GM23338 (cell line): Measurements from ENCODE around the gene DNMT1. TPM values are rescaled to one million over a fixed set of nuclear protein-coding genes. Genes with fewer than 3 reads are reported as not detected.

Experiments
- ATAC-seq: fragments of 200-7000 bp; cut with Tn5 transposase; 3 replicates; pipeline ENCODE4 v1.9.1; 2020
- DNase-seq: peaks from one replicate; pipeline ENCODE4 v3.0.0-alpha.2; 2015; ENCODE audit warnings: low spot score
- H2AFZ ChIP-seq: fragments of 200-600 bp; sonication (generic); 2 replicates; pipeline ENCODE4 v1.8.0; 2016; ENCODE audit warnings: antibody characterized with exemption, mild to moderate bottlenecking, moderate library complexity
- H3F3A ChIP-seq: fragments of 200-600 bp; sonication (generic); replicated peaks from 2 replicates; pipeline ENCODE4 v1.8.0; 2017; ENCODE audit warnings: antibody characterized with exemption, mixed run types, low read depth
- H3K27ac ChIP-seq: fragments of 200-600 bp; sonication (generic); 2 replicates; pipeline ENCODE4 v1.6.1; 2016; ENCODE audit warnings: low read depth
- H3K27me3 ChIP-seq: fragments of 200-600 bp; sonication (generic); 2 replicates; pipeline ENCODE4 v1.8.0; 2016; ENCODE audit warnings: mild to moderate bottlenecking, mixed run types, moderate library complexity; ENCODE audit not compliant: insufficient read depth
- H3K36me3 ChIP-seq: fragments of 200-600 bp; sonication (generic); 2 replicates; pipeline ENCODE4 v1.8.0; 2016; ENCODE audit warnings: mild to moderate bottlenecking; ENCODE audit not compliant: insufficient read depth
- H3K4me1 ChIP-seq: fragments of 200-600 bp; sonication (generic); 2 replicates; pipeline ENCODE4 v1.8.0; 2016; ENCODE audit warnings: mild to moderate bottlenecking, moderate library complexity; ENCODE audit not compliant: insufficient read depth
- H3K4me2 ChIP-seq: fragments of 200-600 bp; sonication (generic); 2 replicates; pipeline ENCODE4 v1.7.1; 2017; ENCODE audit warnings: mixed run types
- H3K4me3 ChIP-seq: fragments of 200-600 bp; sonication (generic); 2 replicates; pipeline ENCODE4 v1.6.1; 2016; ENCODE audit warnings: mixed run types
- H3K79me2 ChIP-seq: fragments of 200-600 bp; sonication (generic); replicated peaks from 2 replicates; pipeline ENCODE4 v1.8.0; 2017; ENCODE audit warnings: mild to moderate bottlenecking; ENCODE audit not compliant: insufficient read depth
- H3K9me2 ChIP-seq: fragments of 200-600 bp; sonication (generic); 2 replicates; pipeline ENCODE4 v1.8.0; 2017; ENCODE audit not compliant: insufficient read depth
- H4K20me1 ChIP-seq: fragments of 200-600 bp; sonication (generic); replicated peaks from 2 replicates; pipeline ENCODE4 v1.8.0; 2017; ENCODE audit warnings: mild to moderate bottlenecking; ENCODE audit not compliant: insufficient read depth
- H3K27ac Mint-ChIP-seq: 2 replicates; pipeline ENCODE4 v1.8.0; 2020; ENCODE audit warnings: inconsistent platforms, mild to moderate bottlenecking, moderate library complexity, mixed read lengths
- H3K27me3 Mint-ChIP-seq: 3 replicates; pipeline ENCODE4 v1.8.0; 2022; ENCODE audit warnings: low read depth, mild to moderate bottlenecking, moderate library complexity, mixed read lengths, inconsistent platforms; ENCODE audit not compliant: insufficient read depth, poor library complexity
- H3K36me3 Mint-ChIP-seq: 3 replicates; pipeline ENCODE4 v1.8.0; 2021; ENCODE audit warnings: low read depth, mild to moderate bottlenecking, inconsistent platforms, moderate library complexity, mixed read lengths
- H3K4me1 Mint-ChIP-seq: 3 replicates; pipeline ENCODE4 v1.8.0; 2020; ENCODE audit warnings: mild to moderate bottlenecking, inconsistent platforms, mixed read lengths
- H3K4me3 Mint-ChIP-seq: 3 replicates; pipeline ENCODE4 v1.8.0; 2021; ENCODE audit warnings: moderate library complexity, mild to moderate bottlenecking, inconsistent platforms, mixed read lengths
- H3K9me3 Mint-ChIP-seq: 3 replicates; pipeline ENCODE4 v1.8.0; 2020; ENCODE audit warnings: moderate library complexity, mild to moderate bottlenecking, inconsistent platforms, mixed read lengths
- CREB1 ChIP-seq: fragments of 250-450 bp; sonication (Bioruptor Pico); IDR thresholded peaks from 2 replicates; pipeline ENCODE4 v1.5.0; 2020; ENCODE audit warnings: low read depth, mild to moderate bottlenecking, moderate library complexity
- CTCF ChIP-seq, 2 experiments: fragments of 200-600 bp in 1 of 2; sonication (generic) in 1 of 2; conservative IDR thresholded peaks; 2 replicates each; pipeline versions ENCODE4 v1.5.1 to v1.6.1; 2016 to 2017; ENCODE audit warnings: antibody characterized with exemption in 2 of 2, low read depth in 2 of 2, mild to moderate bottlenecking in 2 of 2, moderate library complexity in 1 of 2
- ETS1 ChIP-seq: IDR thresholded peaks from 2 replicates; pipeline ENCODE4 v1.6.1; 2016; ENCODE audit warnings: antibody characterized with exemption
- EZH2 ChIP-seq: fragments of 200-600 bp; sonication (generic); IDR thresholded peaks from one replicate; pipeline ENCODE4 v1.8.0; 2017; ENCODE audit warnings: antibody characterized with exemption, mild to moderate bottlenecking, low read depth; ENCODE audit not compliant: unreplicated experiment
- EZH2phosphoT487 ChIP-seq: fragments of 200-600 bp; sonication (generic); IDR thresholded peaks from one replicate; pipeline ENCODE4 v1.8.1; 2018; ENCODE audit warnings: antibody characterized with exemption; ENCODE audit not compliant: unreplicated experiment
- JUNB ChIP-seq: IDR thresholded peaks from one replicate; pipeline ENCODE4 v1.6.1; 2016; ENCODE audit warnings: antibody characterized with exemption; ENCODE audit not compliant: unreplicated experiment
- NANOG ChIP-seq: IDR thresholded peaks from 2 replicates; pipeline ENCODE4 v1.6.1; 2016; ENCODE audit warnings: antibody characterized with exemption, borderline replicate concordance
- POLR2AphosphoS5 ChIP-seq: IDR thresholded peaks from 2 replicates; pipeline ENCODE4 v1.6.1; 2016; ENCODE audit warnings: antibody characterized with exemption, low read depth
- STAT1 ChIP-seq: IDR thresholded peaks from one replicate; pipeline ENCODE4 v1.6.1; 2016; ENCODE audit warnings: antibody characterized with exemption; ENCODE audit not compliant: unreplicated experiment
- ZNF114 ChIP-seq: fragments of 250-450 bp; sonication (Bioruptor Pico); IDR thresholded peaks from 2 replicates; pipeline ENCODE4 v1.5.0; 2020; ENCODE audit warnings: mild to moderate bottlenecking, moderate library complexity
- ZNF331 ChIP-seq: fragments of 250-450 bp; sonication (Bioruptor Pico); IDR thresholded peaks from 2 replicates; pipeline ENCODE4 v1.5.0; 2020; ENCODE audit warnings: low read depth, mild to moderate bottlenecking, moderate library complexity
- polyA plus RNA-seq: library from polyadenylated mRNA; unstranded; fragments of >200 nt; fragmentation: Nextera tagmentation; extraction: Ambion mirVana; gene quantifications from 2 replicates; pipeline ENCODE4 v1.2.1, GENCODE V29; 2016
- total RNA-seq: library from RNA; depleted of rRNA; stranded (reverse); fragments of >200 nt; shearing (Covaris generic); gene quantifications from 2 replicates; pipeline ENCODE4 v1.2.3, GENCODE V29; 2014
- TF ChIP-seq, protein P1 (sequence below): IDR thresholded peaks from one replicate; pipeline ENCODE4 v1.6.1; 2018; ENCODE audit warnings: antibody characterized with exemption; ENCODE audit not compliant: unreplicated experiment
- TF ChIP-seq, protein P2 (sequence below): fragments of 250-450 bp; sonication (Bioruptor Pico); IDR thresholded peaks from 2 replicates; pipeline ENCODE4 v1.5.0; 2020; ENCODE audit warnings: mild to moderate bottlenecking, moderate library complexity

DNMT1 gene
- total and polyA plus RNA-seq, 2 experiments from 2014 or later, result 238 to 589 TPM

- H3K36me3 ChIP-seq, result peaks cover 16% of the 10 kb centered on the region; the same call in 1 of the 2 replicates
These were observed 79.9 kb downstream of the DNMT1 start for GRCh38 chr19:10114651-10115391.

More at GRCh38 chr19:10114651-10115391, 79.9 kb downstream of the DNMT1 start:
- Histone ChIP-seq H3K27ac (peak overlapping the region; percentile 59; the same call in 1 of the 2 replicates), H3K27me3 (no peaks in the 10 kb centered on the region), H3K4me3 (no peak overlapping the region), H3K9me2 (no peaks in the 10 kb centered on the region), H3K4me2 (no peak overlapping the region), H4K20me1 (peaks cover 11% of the 10 kb centered on the region; the same call in 1 of the 2 replicates), H3F3A (peaks cover 43% of the 10 kb centered on the region), H2AFZ (no peak overlapping the region), H3K4me1 (no peaks in the 10 kb centered on the region; the same call in 1 of the 2 replicates), H3K79me2 (peaks cover 21% of the 10 kb centered on the region)
- H3K27ac Mint-ChIP-seq, result no peak overlapping the region
- DNase-seq (peak; percentile 27), ATAC-seq (peak; percentile 3)
- no peak overlapping the region for H3K4me3 Mint-ChIP-seq
- H3K9me3 Mint-ChIP-seq, result no peaks in the 10 kb centered on the region
- no peak; the same call in 1 of the 2 replicates for TF ChIP-seq POLR2AphosphoS5
- no peak for TF ChIP-seq STAT1
- no peak for TF ChIP-seq CREB1
- TF ChIP-seq ZNF114 (CRISPR knock-in tag), result no peak
- TF ChIP-seq, protein P1, sequence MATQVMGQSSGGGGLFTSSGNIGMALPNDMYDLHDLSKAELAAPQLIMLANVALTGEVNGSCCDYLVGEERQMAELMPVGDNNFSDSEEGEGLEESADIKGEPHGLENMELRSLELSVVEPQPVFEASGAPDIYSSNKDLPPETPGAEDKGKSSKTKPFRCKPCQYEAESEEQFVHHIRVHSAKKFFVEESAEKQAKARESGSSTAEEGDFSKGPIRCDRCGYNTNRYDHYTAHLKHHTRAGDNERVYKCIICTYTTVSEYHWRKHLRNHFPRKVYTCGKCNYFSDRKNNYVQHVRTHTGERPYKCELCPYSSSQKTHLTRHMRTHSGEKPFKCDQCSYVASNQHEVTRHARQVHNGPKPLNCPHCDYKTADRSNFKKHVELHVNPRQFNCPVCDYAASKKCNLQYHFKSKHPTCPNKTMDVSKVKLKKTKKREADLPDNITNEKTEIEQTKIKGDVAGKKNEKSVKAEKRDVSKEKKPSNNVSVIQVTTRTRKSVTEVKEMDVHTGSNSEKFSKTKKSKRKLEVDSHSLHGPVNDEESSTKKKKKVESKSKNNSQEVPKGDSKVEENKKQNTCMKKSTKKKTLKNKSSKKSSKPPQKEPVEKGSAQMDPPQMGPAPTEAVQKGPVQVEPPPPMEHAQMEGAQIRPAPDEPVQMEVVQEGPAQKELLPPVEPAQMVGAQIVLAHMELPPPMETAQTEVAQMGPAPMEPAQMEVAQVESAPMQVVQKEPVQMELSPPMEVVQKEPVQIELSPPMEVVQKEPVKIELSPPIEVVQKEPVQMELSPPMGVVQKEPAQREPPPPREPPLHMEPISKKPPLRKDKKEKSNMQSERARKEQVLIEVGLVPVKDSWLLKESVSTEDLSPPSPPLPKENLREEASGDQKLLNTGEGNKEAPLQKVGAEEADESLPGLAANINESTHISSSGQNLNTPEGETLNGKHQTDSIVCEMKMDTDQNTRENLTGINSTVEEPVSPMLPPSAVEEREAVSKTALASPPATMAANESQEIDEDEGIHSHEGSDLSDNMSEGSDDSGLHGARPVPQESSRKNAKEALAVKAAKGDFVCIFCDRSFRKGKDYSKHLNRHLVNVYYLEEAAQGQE, result no peak
- TF ChIP-seq EZH2, result no peak
- TF ChIP-seq JUNB, result no peak
- TF ChIP-seq ZNF331 (CRISPR knock-in tag), result no peak
- no peak for TF ChIP-seq CTCF (conservative IDR thresholded peaks at IDR 0.05; ENCODE audit: low read depth in 2 of 2)
- TF ChIP-seq, protein P2, sequence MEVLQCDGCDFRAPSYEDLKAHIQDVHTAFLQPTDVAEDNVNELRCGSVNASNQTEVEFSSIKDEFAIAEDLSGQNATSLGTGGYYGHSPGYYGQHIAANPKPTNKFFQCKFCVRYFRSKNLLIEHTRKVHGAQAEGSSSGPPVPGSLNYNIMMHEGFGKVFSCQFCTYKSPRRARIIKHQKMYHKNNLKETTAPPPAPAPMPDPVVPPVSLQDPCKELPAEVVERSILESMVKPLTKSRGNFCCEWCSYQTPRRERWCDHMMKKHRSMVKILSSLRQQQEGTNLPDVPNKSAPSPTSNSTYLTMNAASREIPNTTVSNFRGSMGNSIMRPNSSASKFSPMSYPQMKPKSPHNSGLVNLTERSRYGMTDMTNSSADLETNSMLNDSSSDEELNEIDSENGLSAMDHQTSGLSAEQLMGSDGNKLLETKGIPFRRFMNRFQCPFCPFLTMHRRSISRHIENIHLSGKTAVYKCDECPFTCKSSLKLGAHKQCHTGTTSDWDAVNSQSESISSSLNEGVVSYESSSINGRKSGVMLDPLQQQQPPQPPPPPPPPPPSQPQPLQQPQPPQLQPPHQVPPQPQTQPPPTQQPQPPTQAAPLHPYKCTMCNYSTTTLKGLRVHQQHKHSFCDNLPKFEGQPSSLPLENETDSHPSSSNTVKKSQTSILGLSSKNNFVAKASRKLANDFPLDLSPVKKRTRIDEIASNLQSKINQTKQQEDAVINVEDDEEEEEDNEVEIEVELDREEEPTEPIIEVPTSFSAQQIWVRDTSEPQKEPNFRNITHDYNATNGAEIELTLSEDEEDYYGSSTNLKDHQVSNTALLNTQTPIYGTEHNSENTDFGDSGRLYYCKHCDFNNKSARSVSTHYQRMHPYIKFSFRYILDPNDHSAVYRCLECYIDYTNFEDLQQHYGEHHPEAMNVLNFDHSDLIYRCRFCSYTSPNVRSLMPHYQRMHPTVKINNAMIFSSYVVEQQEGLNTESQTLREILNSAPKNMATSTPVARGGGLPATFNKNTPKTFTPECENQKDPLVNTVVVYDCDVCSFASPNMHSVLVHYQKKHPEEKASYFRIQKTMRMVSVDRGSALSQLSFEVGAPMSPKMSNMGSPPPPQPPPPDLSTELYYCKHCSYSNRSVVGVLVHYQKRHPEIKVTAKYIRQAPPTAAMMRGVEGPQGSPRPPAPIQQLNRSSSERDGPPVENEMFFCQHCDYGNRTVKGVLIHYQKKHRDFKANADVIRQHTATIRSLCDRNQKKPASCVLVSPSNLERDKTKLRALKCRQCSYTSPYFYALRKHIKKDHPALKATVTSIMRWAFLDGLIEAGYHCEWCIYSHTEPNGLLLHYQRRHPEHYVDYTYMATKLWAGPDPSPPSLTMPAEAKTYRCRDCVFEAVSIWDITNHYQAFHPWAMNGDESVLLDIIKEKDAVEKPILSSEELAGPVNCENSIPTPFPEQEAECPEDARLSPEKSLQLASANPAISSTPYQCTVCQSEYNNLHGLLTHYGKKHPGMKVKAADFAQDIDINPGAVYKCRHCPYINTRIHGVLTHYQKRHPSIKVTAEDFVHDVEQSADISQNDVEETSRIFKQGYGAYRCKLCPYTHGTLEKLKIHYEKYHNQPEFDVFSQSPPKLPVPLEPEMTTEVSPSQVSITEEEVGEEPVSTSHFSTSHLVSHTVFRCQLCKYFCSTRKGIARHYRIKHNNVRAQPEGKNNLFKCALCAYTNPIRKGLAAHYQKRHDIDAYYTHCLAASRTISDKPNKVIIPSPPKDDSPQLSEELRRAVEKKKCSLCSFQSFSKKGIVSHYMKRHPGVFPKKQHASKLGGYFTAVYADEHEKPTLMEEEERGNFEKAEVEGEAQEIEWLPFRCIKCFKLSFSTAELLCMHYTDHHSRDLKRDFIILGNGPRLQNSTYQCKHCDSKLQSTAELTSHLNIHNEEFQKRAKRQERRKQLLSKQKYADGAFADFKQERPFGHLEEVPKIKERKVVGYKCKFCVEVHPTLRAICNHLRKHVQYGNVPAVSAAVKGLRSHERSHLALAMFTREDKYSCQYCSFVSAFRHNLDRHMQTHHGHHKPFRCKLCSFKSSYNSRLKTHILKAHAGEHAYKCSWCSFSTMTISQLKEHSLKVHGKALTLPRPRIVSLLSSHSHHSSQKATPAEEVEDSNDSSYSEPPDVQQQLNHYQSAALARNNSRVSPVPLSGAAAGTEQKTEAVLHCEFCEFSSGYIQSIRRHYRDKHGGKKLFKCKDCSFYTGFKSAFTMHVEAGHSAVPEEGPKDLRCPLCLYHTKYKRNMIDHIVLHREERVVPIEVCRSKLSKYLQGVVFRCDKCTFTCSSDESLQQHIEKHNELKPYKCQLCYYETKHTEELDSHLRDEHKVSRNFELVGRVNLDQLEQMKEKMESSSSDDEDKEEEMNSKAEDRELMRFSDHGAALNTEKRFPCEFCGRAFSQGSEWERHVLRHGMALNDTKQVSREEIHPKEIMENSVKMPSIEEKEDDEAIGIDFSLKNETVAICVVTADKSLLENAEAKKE (CRISPR knock-in tag), result no peak
- no peak for TF ChIP-seq ETS1
- no peak for TF ChIP-seq EZH2phosphoT487
- TF ChIP-seq NANOG, result no peak
- H3K27me3 Mint-ChIP-seq, result peaks cover 45% of the 10 kb centered on the region
- H3K36me3 Mint-ChIP-seq, result peaks cover 76% of the 10 kb centered on the region
- H3K4me1 Mint-ChIP-seq, result peaks cover 12% of the 10 kb centered on the region
